GM18499 (cell line): ENCODE measurements around the gene CCNK.

Experiments
- ATAC-seq: cut with Tn5 transposase; IDR thresholded peaks from one replicate; pipeline ENCODE4 v1.9.1; 2021; ENCODE audit warnings: moderate number of reproducible peaks; ENCODE audit not compliant: insufficient read depth, unreplicated experiment

CCNK gene

DNA sequence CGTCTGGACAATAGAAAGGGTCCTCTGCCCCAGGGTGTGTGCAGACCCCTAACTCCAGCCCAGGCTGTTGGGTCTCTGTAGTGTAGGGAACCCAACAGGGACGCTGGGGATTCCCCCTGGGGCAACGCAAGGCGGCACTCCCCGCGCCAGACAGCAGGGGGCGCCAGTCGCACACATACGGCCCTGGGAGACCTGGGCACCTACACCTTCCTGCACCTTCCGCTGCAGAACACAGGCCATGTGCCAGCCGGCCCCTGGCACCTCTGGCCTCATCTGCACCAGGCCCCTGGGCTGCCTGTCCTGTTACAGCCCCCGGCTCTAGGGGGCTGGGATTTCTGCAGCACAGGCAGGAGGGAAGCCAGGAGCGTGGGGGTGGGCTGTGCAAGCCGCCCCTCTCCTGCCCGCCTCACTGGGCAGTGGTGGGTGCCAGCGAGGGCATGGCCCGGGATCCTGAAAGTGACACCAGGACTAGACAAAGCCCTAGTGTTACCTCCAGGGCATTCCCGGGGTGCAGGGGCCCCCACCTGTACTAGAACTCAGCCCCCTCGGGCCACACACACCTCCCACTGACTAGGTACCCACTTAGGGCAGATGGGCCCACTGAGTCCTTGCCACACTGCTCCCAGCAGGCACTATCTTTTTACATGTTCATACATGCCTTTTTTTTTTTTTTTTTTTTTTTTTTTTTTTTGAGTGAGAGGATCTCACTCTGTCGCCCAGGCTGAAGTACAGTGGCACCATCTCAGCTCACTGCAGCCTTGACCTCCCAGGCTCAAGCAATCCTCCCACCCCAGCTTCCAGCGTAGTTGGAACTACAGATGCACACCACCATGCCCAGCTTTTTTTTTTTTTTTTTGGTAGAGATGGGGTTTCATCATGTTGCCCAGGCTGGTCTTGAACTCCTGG, 37.5 kb downstream of the CCNK start:
- ATAC-seq = no peak

DNA sequence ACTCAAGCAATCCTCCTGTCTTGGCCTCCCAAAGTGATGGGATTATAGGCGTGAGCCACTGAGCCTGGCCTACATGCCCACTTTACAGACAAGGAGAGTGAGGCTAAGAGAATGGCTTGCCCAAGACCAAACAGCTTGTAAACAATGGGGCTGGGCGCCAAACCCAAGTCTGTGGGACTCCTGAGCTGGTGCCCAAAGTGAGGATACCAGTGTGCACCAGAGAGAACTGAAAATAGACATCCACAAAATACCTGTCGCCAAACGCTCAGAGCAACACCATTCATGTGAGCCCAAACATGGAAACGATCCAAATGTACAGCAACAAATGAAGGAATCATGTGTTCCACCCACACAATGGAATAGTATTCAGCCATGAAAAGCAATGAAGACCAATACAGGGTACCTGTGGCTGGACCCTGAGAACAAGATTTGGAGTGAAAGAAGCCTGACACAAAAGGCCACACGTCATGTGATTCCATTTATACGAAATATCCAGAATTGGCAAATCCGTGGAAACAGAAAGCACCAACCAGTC, 38.2 kb downstream of the CCNK start:
- ATAC-seq = no peak

DNA sequence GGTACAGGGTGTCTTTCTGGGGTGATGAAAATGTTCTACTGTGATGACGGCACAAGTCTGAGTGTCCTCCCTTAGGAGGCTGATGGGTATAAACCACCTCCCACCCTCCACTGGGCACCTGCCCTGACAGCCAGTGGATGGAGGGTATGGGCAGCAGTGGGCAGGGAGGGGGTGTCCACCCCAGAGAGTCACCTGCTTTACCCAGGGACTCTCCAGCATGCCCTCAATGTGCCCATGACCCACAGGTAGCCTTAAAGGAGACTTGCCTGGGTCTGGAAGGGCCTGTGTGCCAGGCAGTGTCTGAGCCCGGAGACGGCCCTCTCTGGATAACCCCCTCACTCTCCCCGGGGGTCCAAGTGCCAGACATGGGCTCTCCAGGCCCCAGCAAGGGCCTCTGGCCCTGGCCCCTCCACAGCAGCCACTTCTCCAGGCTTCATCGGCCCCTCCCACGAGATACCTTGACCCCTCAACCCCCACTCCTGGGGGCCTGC, 38.8 kb downstream of the CCNK start:
- ATAC-seq = no peak

DNA sequence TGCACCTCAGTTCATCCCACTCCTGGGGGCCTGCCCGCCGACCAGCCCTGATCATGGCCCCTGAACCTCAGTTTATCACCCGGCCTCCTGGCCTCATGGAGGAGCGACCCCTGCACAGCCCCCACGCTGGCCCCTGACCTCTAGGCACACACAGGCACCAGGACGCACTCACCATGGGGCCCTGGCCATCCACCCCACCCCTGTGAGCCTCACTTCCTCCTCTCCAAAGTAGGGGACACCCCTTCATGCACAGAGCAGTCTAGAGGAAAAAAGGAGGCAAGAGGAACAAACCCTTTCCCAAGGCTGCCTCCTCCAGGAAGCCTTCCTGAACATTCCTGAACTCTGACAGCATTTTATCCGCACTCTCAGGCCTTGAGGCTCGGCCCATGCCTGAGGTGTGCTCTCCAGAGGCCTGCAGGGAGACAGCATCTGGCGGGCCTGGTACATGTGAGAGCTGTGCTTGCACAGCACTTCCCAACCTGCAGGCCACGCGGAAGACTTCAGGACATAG, 39.4 kb downstream of the CCNK start:
- no peak for ATAC-seq

DNA sequence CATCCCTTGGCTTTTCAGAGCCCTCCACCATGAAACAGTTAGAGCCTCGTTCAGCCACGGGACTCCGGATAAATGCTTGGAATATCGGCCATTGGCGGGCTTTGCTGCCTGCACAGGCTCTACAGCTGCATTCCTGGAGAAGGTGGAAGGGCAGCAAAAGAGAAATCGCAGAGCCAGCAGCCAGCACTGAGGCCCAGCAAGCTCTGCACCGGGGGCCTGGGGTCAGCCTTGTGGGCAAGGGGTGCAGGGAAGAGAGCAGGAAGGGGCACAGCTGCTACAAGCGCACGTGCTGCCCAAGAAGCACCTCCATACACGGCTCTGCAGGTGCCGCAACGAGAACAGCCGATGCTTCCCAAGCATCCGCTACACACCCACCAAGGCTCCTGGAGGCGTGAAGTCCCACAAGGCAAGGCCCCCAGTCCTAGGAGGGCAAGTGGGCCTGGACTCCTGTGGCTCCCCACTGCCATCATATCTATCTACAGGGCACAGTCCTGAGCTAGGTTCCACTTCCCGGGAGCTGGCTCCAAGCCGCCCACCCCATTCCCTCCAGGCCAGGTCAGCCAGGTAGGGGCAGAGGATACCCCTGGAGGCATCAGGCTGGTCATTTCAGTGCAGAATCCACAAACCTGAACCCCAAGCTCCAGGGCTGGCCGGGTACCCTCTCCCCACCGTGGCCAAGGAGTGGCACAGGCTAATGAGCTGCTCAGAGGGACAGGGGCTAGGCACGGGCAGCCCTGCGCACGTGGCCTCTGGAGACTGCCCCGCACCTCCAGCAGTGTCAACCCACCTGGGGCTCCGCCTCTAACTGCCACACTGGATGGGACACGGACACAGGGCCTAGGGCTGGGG, 40.2 kb downstream of the CCNK start:
- ATAC-seq = no peak

DNA sequence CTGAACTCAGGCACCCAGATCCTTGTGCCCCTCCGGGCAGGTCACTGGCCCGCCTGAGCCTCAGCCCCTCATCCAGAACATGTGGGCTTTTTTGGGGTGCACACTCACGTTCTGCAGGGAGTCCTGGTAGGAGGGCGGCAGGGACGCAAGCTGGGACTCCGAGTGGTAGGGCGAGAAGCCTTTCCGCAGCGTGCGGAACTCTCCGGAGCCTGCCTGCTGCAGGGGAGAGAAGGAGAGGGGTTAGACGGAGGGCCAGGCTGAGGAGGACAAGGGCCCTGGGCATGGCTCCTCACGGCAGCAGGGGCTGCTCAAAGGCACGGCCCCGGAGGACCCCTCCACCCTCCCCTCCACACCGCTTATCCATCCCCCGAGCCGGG, 40.8 kb downstream of the CCNK start:
- ATAC-seq = no peak

DNA sequence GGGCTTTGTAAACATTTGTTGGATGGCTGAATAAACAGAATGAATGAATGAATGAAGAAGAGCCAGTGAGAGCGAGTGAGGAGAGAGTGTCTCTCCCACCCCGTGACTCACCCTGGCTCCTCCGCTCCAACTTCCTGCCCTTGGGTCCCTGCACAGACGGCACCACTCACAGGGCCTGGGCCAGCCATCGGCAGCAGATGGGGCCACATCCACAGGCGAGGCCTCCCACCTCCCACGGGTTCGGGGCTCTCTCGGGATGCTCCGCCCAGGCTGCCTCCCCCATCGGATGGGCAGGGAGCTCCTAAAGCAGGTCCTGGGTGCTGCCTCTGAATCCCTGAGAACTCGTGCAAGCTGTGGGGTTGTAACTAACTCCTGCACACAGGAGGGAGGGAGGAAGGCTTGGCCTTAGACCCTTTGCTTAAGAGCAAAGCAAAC, 41.3 kb downstream of the CCNK start:
- no peak for ATAC-seq

DNA sequence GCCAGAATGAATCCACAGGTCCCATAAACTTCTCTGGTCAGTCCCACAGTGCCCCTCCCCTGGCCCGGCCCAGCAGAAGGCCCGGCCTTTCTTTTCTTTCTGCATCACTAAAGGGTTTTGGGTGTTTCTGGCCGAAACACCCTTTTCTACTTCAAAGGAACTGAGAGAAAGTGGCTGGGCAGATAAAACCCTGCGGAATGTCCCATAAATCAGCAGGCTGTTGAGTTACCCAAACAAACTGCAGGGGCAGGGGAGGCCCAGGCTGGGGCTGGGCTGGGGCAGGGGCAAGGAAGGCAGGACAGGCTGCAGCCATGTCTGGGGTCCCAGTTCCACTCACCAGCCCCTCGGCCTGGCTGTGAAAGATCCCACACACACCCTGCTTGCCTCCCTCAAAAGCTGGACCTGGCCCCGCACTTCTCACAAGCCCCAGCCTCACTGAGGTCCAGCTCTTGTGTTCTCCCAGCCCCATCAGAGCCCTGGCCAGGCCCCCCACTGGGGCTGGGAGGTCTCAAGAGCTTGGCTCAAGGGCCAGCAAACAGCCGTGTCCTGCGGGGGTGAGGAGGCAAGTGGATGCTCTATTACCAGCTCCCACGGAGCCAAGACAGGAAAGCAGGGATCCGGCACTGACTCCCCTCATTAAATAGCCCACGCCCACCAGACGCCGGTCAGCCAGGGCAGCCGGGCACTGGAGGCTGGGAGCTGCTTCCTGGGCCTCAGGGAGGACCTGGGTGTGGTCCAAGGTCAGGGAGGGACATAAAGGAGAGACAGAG, 41.9 kb downstream of the CCNK start:
- ATAC-seq = no peak

DNA sequence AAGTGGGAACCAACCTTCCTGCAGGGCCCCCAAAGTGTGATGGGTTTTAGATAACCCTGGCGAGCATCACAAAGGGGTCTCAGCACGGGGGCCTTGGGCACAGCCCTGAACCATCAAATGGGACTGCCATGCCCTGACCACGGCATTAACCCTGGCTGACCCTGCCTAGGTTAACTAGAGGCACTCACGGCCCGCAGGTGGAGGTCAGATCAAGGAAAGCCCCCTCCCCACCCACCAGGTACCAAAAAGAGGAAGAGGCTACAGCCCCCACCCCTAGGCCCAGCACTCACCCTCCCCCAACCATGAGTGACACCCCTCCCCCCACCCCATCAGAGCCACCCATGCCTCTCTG, 42.5 kb downstream of the CCNK start:
- no peak for ATAC-seq

DNA sequence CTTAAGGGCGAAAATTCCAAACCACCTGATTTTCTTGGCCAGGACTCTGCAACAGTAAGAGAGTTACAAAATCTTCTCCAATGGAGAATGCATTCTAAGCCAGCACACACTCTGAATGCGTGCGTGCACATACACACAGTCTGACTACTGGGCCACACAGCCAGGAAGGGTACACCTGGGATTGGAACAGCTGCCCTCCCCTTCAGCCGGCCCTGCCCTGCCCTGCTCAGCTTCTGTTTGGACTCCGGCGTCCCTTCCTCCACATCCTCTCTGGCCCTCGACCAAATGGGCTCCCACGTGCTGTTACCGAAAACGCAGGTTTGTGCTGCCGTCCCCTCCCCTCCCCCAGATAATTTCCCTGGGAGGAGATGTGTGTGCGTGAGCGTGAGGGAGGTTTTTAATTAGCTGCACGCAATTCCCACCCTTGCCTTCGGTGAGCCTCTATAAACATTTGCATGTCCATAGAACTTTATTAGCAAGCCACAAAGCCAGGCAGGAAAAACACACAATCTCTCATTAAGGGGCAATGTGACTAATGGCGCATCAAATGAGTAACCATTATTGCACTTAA, 43.0 kb downstream of the CCNK start:
- no peak for ATAC-seq

DNA sequence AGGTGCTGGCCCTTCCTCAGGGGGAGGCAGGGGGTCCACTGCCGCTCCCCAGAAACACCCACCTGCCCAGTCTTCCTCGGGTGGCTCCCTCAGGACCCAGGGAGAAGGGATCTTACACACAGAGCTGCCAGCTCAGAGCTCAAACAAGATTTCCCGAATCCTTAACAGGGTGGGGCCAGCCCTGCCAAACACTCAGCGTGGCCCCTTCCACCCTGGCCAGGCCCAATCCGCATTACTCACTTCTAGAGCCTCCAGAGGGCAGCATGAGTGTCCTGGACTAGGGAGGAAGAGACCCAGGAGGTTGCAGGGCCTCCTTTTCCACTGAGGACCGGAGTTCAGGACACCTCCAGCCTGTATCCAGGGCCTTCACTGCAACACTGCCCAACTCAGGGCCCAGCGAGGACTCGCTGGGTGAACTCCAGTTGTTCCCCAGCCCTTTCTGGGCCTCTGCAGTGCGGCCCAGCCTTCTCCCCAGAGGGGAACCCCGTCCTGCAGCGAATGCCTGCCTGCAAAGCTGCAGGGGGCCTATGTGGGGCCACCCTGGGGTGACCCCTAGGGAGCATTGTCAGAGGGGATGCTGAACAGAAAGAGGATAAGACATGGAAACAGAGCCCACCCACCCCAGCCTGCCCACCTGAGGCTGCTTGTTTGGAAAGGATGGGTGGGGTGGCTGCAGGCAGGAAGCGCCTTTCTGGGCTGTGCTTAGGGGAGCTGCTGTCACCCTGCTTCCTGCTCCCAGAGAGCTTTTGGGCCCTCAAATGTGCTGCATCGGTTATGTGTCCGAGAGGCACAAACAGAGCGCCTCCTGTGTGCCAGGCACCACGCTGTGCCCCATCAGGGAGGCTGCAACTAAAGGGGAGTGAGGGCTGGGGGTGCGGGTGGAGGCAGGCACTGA, 43.8 kb downstream of the CCNK start:
- no peak for ATAC-seq

DNA sequence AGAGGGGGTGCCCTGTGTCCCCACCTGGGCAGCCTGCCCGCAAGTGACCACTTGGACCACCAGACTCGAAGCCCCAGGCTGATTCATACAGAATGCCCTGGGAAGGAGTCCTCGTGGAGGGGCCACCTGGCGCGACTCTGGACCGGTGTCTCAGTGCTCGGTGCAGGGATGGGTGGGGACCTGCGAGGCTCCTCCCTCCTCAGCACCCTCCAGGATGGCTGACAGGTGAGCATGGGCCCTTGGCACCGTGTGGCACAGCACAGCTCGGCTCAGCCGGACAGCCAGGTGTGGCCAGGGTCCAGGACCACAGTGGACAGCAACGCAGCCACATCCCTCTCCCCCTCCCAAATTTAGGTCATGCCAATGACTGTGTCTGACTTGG, 44.5 kb downstream of the CCNK start:
- no peak for ATAC-seq

DNA sequence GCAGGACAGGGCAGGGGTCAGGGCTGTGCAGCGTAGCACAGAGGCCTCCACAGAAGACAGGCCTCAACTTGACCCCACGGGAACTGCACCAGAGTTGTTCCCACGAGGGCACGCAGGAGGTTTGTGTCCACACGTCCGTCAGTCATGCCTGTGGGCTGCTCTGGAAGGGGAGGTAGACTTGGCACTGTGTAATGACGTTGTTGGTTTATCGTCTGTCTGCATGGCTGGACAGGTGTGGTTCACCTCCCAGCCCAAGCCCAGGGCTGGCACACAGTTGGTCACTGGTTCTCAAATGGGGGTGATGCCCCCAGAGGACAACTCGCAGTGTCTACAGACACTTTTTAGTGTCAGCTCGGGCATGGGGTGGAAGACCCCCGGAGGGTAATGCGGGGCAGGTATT, 45.8 kb downstream of the CCNK start:
- no peak for ATAC-seq

DNA sequence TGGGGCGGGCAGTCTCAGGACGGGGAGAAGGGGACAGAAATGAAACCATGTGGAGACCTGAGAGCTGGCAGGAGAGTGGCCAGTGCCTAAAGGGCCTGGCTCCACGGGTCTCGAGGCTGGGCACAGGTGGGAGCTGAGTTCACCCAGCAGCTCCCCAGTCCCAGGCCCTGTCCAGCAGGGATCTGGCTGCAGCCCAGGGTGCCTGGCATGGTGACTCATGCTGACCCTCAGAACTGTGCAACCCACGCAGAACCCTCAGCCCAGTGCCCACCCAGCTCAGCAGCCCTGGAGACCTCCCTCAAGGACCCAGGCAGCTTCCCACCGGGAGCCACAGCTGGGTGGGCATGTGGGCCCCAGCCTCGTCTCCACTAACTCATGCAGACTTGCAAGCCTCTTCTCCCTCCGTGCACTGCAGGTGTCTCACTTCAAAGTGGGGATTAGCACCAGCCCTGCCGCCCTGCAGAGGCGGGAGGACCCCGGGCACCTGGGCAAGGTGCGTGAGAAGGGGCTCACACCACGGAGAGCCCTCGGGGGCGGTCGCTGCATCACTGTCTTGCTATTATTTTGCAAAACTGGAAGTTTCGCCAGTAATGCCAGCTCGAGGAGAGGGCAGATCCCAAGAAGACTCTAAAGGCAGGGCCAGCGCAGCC, 46.3 kb downstream of the CCNK start:
- no peak for ATAC-seq

DNA sequence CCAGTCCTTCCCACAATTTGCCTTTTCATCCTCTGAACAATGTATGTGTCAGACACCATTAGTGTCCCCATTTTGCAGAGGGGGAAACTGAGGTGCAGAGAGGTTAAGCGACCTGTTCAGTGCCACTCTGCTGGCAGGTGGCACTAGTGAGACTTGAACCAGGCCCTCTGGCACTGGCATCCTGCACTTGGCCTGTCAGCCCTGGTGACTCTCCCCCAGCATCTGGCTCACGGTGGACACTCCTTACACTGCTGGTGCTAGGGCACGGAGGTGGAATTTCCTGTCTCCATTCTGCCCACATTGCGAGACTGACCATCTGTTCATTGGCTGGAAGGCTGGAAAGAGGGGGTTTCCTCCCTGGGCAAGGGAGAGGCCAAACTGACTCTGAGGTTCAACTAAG, 48.7 kb downstream of the CCNK start:
- no peak for ATAC-seq

DNA sequence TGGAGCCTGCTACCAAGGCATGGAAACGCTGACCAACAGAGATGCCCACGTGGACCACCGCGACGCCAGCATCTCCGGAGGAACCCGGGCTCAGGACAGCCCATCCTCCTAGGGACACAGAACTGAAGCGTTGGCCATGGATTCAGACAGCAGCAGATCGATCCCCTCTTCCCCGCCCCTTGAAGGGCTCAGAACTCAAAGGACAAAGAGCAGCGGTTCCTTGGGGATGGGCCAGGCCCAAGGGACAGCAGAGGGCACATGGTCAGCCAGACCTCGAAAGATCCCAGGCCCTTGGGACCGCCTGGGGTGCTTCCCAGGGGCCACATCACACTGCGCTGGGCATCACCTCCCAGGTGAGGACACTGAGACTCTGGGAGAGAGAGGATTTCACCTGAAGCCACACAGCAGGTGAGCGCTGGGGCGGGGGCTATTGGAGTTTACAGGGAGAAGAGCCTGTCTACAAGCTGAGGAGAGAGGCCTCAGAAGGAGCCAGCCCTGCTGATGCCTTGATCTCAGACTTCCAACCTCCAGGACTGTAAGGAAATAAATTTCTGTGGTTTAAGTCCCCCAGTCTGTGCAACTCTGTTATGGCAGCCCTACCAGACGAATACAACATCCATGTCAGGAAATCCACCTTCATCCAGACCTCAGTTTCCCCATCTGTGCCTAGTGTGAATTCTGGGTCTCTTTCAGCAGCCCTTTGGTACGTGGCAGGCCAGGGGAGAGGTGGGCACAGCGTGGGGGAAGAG, 49.4 kb downstream of the CCNK start:
- no peak for ATAC-seq

DNA sequence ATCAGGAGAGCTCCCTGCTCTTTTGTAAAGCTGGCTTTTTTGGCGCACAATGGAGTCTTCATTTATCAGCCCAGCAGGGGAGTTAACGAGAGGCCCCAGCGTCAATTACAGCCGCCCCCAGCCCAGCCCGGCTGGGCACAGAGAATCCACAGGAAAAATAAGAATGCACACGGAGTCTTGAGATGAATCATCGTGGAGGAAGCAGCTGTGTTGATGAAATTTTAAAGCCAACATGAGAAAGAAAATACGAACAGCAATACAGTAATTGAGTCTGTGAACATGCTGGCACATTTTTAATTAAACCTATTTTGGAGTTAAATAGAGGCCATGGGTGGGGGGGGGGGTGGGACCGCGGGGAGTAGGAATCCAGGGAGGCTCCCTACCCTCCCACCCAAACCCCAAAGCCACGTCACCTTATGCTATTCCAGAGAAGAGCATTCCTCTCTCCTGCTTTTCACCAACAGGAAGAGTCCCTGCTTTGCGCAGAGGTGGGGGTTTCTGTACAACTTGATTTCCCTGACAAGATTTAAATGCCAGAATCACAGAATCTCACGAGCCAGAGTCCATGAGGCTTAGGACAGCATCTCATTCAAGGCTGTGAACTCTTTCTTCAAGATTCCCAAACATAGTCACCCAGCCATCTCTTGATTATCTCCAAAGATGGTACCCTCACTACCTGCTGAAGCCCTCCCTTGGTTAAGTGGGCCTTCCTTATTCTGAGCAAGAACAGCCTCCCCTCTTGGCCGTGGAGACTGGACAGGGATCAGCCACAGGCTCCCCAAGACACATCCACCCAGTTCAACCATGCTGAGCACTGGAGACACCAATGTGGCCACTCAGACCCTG, 50.3 kb downstream of the CCNK start:
- ATAC-seq = no peak
